Measurements from ENCODE around the gene TCEA3. TPM values are rescaled to one million over a fixed set of nuclear protein-coding genes. Genes with fewer than 3 reads are reported as not detected.

The TCEA3 gene
- total and polyA plus RNA-seq, 2 experiments from 2014 or later = 9.2 to 23.2 TPM

GRCh38 chr1:23436520-23437354, 12.2 kb upstream of the TCEA3 start:
- in situ Hi-C loops (cut with MboI) = no loop called here
- no peaks in the 10 kb centered on the region for H3K79me2 ChIP-seq (ENCODE audit: insufficient read depth)
- H3K9ac ChIP-seq = no peak overlapping the region
- H3K4me2 ChIP-seq (ENCODE audit: unreplicated experiment) = no peak overlapping the region
- H3F3A ChIP-seq (ENCODE audit: insufficient read depth) = no peaks in the 10 kb centered on the region
- H2AFZ ChIP-seq = no peak overlapping the region
- TF ChIP-seq EZH2phosphoT487 (IDR thresholded peaks at IDR 0.05; ENCODE audit: insufficient read depth, low read depth) = no peak
- TF ChIP-seq EZH2 (IDR thresholded peaks at IDR 0.05; ENCODE audit: insufficient read depth, poor library complexity, severe bottlenecking) = no peak
- H3K4me1 ChIP-seq (ENCODE audit: insufficient read depth) = no peaks in the 10 kb centered on the region
- H4K20me1 ChIP-seq (ENCODE audit: insufficient read depth) = no peaks in the 10 kb centered on the region
- H3K27ac ChIP-seq = no peak overlapping the region
- no peaks in the 10 kb centered on the region for H3K9me3 ChIP-seq (ENCODE audit: low read depth)
- H3K27me3 ChIP-seq (replicated peaks; ENCODE audit: insufficient read depth) = no peaks in the 10 kb centered on the region
- no peak overlapping the region for H3K4me3 ChIP-seq
- 71 to 87% methylated on average over 24 to 36 of the region's 49 CpGs for whole genome bisulfite sequencing, 2 experiments (ENCODE audit: low coverage in 1 of 2, low lambda C conversion rate in 2 of 2, missing lambda C conversion rate in 2 of 2)
- no peaks in the 10 kb centered on the region for H3K9me2 ChIP-seq (ENCODE audit: insufficient read depth)
- DNase-seq = no peak
- H3K36me3 ChIP-seq (ENCODE audit: low read depth) = peaks cover 11% of the 10 kb centered on the region

- no peak for DNase-seq
- Histone ChIP-seq H3K27ac (no peak overlapping the region), H3F3A (ENCODE audit: insufficient read depth) (no peaks in the 10 kb centered on the region), H2AFZ (no peak overlapping the region), H3K4me1 (ENCODE audit: insufficient read depth) (no peaks in the 10 kb centered on the region), H4K20me1 (ENCODE audit: insufficient read depth) (no peaks in the 10 kb centered on the region), H3K4me3 (no peak overlapping the region), H3K27me3 (replicated peaks; ENCODE audit: insufficient read depth) (no peaks in the 10 kb centered on the region), H3K9me2 (ENCODE audit: insufficient read depth) (no peaks in the 10 kb centered on the region), H3K36me3 (ENCODE audit: low read depth) (peaks cover 11% of the 10 kb centered on the region; the same call in 1 of the 2 replicates), H3K9me3 (ENCODE audit: low read depth) (no peaks in the 10 kb centered on the region), H3K4me2 (ENCODE audit: unreplicated experiment) (no peak overlapping the region), H3K79me2 (ENCODE audit: insufficient read depth) (no peaks in the 10 kb centered on the region), H3K9ac (no peak overlapping the region)
- TF ChIP-seq EZH2 (IDR thresholded peaks at IDR 0.05; ENCODE audit: insufficient read depth, poor library complexity, severe bottlenecking) = no peak
- no peak for TF ChIP-seq EZH2phosphoT487 (IDR thresholded peaks at IDR 0.05; ENCODE audit: insufficient read depth, low read depth)
- 85 to 87% methylated on average over 7 of the region's 7 CpGs for WGBS, 2 experiments (ENCODE audit: low coverage in 1 of 2, low lambda C conversion rate in 2 of 2, missing lambda C conversion rate in 2 of 2)
- in situ Hi-C loops (cut with MboI) = no loop called here
Observed at GRCh38 chr1:23434260-23434775, 9.8 kb upstream of the TCEA3 start.

GRCh38 chr1:23433122-23433521, 8.6 kb upstream of the TCEA3 start:
- Histone ChIP-seq H3K4me3 (no peak overlapping the region), H3F3A (ENCODE audit: insufficient read depth) (no peaks in the 10 kb centered on the region), H3K4me2 (ENCODE audit: unreplicated experiment) (no peak overlapping the region), H2AFZ (no peak overlapping the region), H3K79me2 (ENCODE audit: insufficient read depth) (no peaks in the 10 kb centered on the region), H4K20me1 (ENCODE audit: insufficient read depth) (no peaks in the 10 kb centered on the region), H3K9me2 (ENCODE audit: insufficient read depth) (no peaks in the 10 kb centered on the region), H3K36me3 (ENCODE audit: low read depth) (peaks cover 11% of the 10 kb centered on the region; the same call in 1 of the 2 replicates), H3K27me3 (replicated peaks; ENCODE audit: insufficient read depth) (no peaks in the 10 kb centered on the region), H3K27ac (no peak overlapping the region), H3K9me3 (ENCODE audit: low read depth) (no peaks in the 10 kb centered on the region), H3K4me1 (ENCODE audit: insufficient read depth) (no peaks in the 10 kb centered on the region), H3K9ac (no peak overlapping the region)
- TF ChIP-seq EZH2 (IDR thresholded peaks at IDR 0.05; ENCODE audit: insufficient read depth, poor library complexity, severe bottlenecking) = no peak
- TF ChIP-seq EZH2phosphoT487 (IDR thresholded peaks at IDR 0.05; ENCODE audit: insufficient read depth, low read depth) = no peak
- no peak for DNase-seq
- in situ Hi-C loops (cut with MboI) = no loop called here
- WGBS, 2 experiments (ENCODE audit: low coverage in 1 of 2, low lambda C conversion rate in 2 of 2, missing lambda C conversion rate in 2 of 2) = 90 to 91% methylated on average over 6 to 8 of the region's 10 CpGs

- Histone ChIP-seq H3K27ac (no peak overlapping the region), H3K9me2 (ENCODE audit: insufficient read depth) (no peaks in the 10 kb centered on the region), H3K4me1 (ENCODE audit: insufficient read depth) (no peaks in the 10 kb centered on the region), H3K36me3 (ENCODE audit: low read depth) (peaks cover 11% of the 10 kb centered on the region; the same call in 1 of the 2 replicates), H4K20me1 (ENCODE audit: insufficient read depth) (no peaks in the 10 kb centered on the region), H3K4me2 (ENCODE audit: unreplicated experiment) (no peak overlapping the region), H3K4me3 (no peak overlapping the region), H3K9me3 (ENCODE audit: low read depth) (no peaks in the 10 kb centered on the region), H3K9ac (no peak overlapping the region), H2AFZ (no peak overlapping the region), H3K27me3 (replicated peaks; ENCODE audit: insufficient read depth) (no peaks in the 10 kb centered on the region), H3K79me2 (ENCODE audit: insufficient read depth) (no peaks in the 10 kb centered on the region), H3F3A (ENCODE audit: insufficient read depth) (no peaks in the 10 kb centered on the region)
- 78 to 80% methylated on average over 5 of the region's 5 CpGs for WGBS, 2 experiments (ENCODE audit: low coverage in 1 of 2, low lambda C conversion rate in 2 of 2, missing lambda C conversion rate in 2 of 2)
- no peak for DNase-seq
- TF ChIP-seq EZH2phosphoT487 (IDR thresholded peaks at IDR 0.05; ENCODE audit: insufficient read depth, low read depth) = no peak
- TF ChIP-seq EZH2 (IDR thresholded peaks at IDR 0.05; ENCODE audit: insufficient read depth, poor library complexity, severe bottlenecking) = no peak
- in situ Hi-C loops (cut with MboI) = no loop called here
Observed at GRCh38 chr1:23431431-23431830, 6.9 kb upstream of the TCEA3 start.

Measured in GM23248 (cell line).